Tibial nerve (tissue), 3 donors: ENCODE results near the gene ACOT13.

Experiments used
- CTCF ChIP-seq, 5 experiments: fragments of 200-600 bp in 3 of 5; fragments of 450-650 bp in 2 of 5; sonication (generic) in 3 of 5; IDR thresholded peaks; one replicate each; pipeline ENCODE4 v1.5.1; 2016 to 2019; ENCODE audit warnings: antibody characterized with exemption in 5 of 5, mild to moderate bottlenecking in 3 of 5, moderate library complexity in 2 of 5
- POLR2A ChIP-seq, 2 donors: fragments of 450-650 bp; IDR thresholded peaks; one replicate each; pipeline ENCODE4 v1.6.1; 2017; ENCODE audit warnings: antibody characterized with exemption in 2 of 2, mild to moderate bottlenecking in 2 of 2, moderate library complexity in 2 of 2

- TF ChIP-seq CTCF (IDR thresholded peaks at IDR 0.05) (no peak), POLR2A (IDR thresholded peaks at IDR 0.05) (no peak)
Measured at GRCh38 chr6:24689964-24690363, 23.1 kb downstream of the ACOT13 start.
